HG02588 (cell line): ENCODE results near the gene TUBGCP6.

Source experiments
- ATAC-seq: cut with Tn5 transposase; IDR thresholded peaks from one replicate; pipeline ENCODE4 v1.9.1; 2021; ENCODE audit warnings: mild to moderate bottlenecking, moderate library complexity; ENCODE audit not compliant: unreplicated experiment

The TUBGCP6 gene

GRCh38 chr22:50244420-50245213 is at the start of gene TUBGCP6:
Gene TUBGCP6 (minus strand): TSS chr22:50245023. CDS start chr22:50244459, 564 bp downstream.
- peak; percentile 69 for ATAC-seq

GRCh38 chr22:50294319-50294656 is 49.5 kb upstream of the TUBGCP6 start:
- no peak for ATAC-seq

GRCh38 chr22:50293441-50294318 is 48.9 kb upstream of the TUBGCP6 start:
- no peak for ATAC-seq

GRCh38 chr22:50292643-50293440 is 48.0 kb upstream of the TUBGCP6 start:
- no peak for ATAC-seq

- no peak for ATAC-seq
Observed at GRCh38 chr22:50289942-50290630, 45.3 kb upstream of the TUBGCP6 start.

GRCh38 chr22:50289151-50289941 is 44.5 kb upstream of the TUBGCP6 start:
- ATAC-seq = no peak

- ATAC-seq = no peak
Observed at GRCh38 chr22:50287731-50288130, 42.9 kb upstream of the TUBGCP6 start.

GRCh38 chr22:50286701-50287318 is 42.0 kb upstream of the TUBGCP6 start:
- ATAC-seq = no peak

- ATAC-seq = no peak
Observed at GRCh38 chr22:50286275-50286674, 41.5 kb upstream of the TUBGCP6 start.

GRCh38 chr22:50285568-50286229 is 40.9 kb upstream of the TUBGCP6 start:
- no peak for ATAC-seq

GRCh38 chr22:50284479-50284878 is 39.7 kb upstream of the TUBGCP6 start:
- no peak for ATAC-seq

GRCh38 chr22:50283821-50284220 is 39.0 kb upstream of the TUBGCP6 start:
- no peak for ATAC-seq

GRCh38 chr22:50282361-50283155 is 37.7 kb upstream of the TUBGCP6 start:
- ATAC-seq = no peak

- ATAC-seq = no peak
Observed at GRCh38 chr22:50281957-50282356, 37.1 kb upstream of the TUBGCP6 start.

GRCh38 chr22:50281384-50281760 is 36.5 kb upstream of the TUBGCP6 start:
- no peak for ATAC-seq

- ATAC-seq = no peak
Observed at GRCh38 chr22:50280708-50281383, 36.0 kb upstream of the TUBGCP6 start.

- no peak for ATAC-seq
Observed at GRCh38 chr22:50280022-50280707, 35.3 kb upstream of the TUBGCP6 start.
